ENCODE results near the gene ANO2.
"Not testable (repeated sequence)": the region's sequence is repeated elsewhere in the genome, so short reads cannot be mapped to it uniquely, and the experiment has no call there.

Gene ANO2

DNA sequence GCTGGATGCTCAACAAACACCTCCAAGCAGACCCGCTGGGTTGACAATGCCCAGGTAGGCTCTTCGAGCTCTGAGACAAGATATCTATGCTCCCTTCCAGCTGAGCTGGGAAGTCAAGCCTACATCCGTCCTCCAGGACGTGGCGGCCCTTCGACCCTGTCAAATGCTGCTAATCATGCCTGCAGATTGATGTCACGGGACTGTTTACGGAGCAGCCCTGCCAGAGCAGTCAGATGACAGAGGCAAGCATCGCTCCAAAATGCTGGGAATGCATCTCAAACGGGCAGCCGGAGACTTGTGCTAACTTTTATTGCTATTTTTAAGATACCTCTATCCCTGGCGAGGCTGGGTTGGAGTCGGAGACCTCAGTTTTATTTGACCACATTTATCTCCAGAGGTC, 373.9 kb downstream of the ANO2 start:
- H3K27ac ChIP-seq = no peak overlapping the region
- DNase-seq (ENCODE audit: low read depth, low spot score) = no peak

DNA sequence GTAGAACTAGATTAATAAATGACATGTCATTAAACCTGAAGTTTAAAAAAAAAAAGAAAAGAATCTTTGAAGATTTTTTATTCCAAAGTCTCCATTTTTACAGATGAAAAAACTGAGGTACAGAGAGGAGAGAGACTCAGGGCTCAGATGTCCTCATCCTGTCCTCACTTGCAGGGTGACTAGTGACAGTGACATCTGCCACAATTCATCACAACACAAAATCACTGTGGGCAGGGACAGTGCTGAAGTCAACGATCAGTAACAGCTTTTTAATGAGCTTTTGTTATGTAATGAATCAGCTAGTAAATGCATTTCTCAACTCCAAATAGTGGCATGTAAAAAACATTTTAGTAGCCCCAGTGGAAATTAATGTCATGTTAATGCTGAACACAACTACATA, 374.6 kb downstream of the ANO2 start:
- H3K27ac ChIP-seq = no peak overlapping the region
- DNase-seq (ENCODE audit: low read depth, low spot score) = no peak

DNA sequence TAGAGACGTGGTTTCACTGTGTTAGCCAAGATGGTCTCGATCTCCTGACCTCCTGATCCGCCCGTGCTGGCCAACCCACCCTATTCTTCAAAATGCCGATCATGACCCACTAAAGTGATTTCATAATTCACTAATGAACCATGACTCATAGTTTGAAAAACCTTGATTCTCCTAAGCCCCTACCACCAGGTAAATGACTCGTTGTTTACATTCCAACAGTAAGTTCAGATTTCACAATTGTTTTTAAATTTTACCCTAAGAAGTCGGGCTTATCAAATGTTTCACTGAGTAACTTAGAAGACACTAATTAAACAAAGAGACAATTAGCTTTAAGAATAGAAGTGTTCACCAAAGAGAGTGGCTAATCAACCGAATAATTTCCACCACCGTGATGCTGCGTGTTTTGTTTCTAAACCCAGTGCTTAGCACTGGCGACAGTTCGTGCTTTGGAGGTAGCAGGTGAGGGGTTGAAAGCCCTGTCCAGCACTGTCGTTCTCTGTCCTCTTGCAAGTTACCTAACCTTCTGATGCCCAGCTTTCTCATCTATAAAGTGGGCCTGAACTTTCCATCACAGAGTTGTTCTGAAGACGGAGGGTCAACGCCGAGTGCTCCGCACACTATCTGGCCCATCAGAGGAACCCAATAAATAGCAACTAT, 376.6 kb downstream of the ANO2 start:
- no peak overlapping the region for H3K27ac ChIP-seq
- DNase-seq (ENCODE audit: low read depth, low spot score) = peak; percentile 6

DNA sequence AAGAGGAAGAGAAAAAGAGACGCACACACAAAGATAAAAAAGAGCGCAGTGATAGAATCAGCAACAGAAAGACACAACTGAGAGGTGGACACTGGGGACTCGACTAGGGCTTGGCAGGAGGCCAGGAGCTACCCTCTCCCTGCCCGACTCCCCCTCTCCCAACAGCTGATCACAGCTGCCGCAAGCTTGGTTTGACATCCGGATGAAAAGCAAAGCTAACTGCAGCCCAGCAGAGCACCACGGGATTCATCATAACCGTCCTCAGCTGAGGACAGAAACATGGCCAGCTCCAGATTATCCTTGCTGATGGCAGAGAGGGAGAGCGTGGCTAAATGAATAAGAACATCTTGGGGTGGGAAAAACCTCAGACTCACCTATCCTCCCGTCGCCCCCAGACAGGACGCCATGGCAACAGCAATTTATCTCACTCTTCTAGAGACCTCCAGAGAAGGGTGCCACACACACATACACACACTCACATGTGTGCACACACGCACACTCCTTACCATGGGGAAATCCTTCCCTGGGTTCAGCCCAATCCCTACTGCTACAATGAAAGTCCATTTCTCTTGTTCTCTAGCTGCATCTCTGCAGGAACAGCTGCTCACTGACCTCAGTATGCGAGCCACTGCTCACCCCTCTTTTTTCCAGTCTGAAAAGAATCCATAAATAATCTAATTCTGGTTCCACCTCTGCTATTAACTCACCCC, 377.9 kb downstream of the ANO2 start:
- no peak overlapping the region for H3K27ac ChIP-seq
- DNase-seq (ENCODE audit: low read depth, low spot score) = no peak

DNA sequence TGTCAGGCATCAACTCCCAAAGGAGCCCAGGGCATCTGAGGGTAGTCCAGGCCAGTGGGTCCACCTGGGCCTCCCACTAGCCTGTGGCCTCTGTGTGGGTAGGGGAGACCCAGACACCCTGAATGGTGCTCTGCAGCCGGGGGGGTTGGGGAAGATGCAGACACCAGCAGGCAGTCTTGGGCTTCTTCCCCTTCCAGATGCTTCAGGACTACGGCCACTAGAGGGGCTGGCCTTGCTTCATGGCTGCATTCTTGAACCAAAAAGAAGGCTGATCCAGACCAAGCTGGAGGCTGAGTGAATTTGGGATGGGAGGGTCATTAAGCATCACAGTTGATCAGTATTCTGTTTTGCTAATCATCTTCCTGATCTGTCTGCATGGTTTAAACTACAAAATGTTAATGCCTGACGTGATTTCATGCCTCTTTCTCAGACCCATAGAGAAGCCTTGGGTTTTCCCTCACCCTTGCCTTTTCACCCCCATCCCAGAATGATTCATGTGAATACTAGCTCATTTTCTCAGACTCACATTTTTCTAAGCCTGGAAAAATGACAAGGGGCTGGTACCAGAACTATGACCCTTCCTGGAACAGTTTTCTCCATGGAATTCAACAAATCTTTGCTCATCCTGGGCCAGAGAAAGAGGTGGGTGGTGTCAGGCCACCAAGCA, 379.0 kb downstream of the ANO2 start:
- no peak overlapping the region for H3K27ac ChIP-seq
- no peak for DNase-seq (ENCODE audit: low read depth, low spot score)

DNA sequence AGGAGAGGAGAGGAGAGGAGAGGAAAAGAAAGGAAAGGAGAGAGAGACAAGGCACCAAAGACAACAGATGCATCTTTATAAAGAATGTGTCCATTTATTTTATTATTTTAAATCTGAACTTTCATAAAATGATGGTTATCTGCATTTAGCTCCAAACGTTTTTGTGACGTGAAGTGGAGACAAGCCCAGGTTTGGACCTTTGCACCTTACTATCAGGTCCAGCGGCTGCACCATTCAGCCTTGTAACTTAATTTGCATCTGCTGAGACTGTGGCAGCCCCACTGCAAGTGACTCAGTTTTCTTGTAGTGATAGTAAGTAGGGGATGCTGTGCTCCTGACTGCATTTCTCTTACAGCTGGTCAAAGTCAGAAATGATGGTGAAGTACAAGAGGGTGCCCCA, 382.5 kb downstream of the ANO2 start:
- no peak for DNase-seq (ENCODE audit: low read depth, low spot score)
- no peak overlapping the region for H3K27ac ChIP-seq

DNA sequence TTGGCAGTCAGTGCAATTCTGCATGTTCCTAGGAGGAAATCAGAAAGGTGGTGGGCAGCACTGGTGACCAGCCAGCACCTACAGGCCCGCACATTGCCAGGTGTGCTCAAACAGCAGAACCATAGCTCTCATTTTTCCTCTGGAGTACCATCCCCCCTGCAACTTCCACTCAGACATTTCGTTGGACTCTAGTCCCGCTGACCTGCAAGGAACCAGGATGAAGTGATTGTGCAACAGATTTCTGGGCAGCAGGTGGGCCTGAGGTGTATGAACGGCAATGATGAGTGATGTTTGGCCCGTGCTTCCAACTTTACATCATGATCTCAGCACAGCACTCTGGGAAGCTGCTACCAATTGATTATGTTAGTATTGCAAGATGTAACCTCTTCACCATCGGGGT, 383.2 kb downstream of the ANO2 start:
- no peak overlapping the region for H3K27ac ChIP-seq
- no peak for DNase-seq (ENCODE audit: low read depth, low spot score)

DNA sequence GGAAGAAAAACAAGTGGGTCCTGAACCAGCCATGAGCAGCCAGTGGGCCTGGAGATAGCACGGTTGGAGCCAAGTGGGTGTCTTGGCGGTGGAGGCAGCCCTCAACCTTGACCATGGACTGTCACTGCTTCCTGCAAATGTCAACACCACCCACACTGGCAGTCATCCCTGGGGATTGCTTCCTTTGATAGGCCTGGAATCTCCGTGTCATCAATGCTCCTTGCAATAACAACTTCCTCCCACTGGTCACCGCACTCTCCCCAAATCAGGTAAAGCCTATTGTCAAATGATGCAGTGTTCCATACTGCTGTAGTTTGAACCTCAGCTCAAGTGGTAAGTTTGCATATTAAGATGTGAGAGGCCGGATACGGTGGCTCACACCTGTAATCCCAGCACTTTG, 384.0 kb downstream of the ANO2 start:
- no peak for DNase-seq (ENCODE audit: low read depth, low spot score)
- H3K27ac ChIP-seq = no peak overlapping the region

DNA sequence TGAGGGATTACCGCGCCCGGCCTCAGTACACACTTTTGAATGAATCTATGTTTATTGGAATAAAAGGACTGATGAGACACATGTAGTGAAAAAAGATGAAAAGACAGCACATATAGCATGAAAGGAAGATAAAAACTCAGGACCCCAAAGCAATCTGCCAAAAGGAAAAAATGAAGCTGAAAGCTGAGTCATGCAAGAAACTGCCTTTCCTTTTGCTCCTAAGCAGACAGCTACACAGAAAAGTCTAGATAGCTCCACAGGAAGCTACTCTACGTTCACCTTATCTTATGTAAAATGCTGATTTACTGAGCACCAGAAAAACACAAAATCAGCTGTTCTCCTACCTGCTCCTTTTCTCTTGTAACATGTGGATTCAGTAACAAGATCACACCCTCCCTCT, 384.8 kb downstream of the ANO2 start:
- DNase-seq (ENCODE audit: low read depth, low spot score) = no peak
- H3K27ac ChIP-seq = no peak overlapping the region

DNA sequence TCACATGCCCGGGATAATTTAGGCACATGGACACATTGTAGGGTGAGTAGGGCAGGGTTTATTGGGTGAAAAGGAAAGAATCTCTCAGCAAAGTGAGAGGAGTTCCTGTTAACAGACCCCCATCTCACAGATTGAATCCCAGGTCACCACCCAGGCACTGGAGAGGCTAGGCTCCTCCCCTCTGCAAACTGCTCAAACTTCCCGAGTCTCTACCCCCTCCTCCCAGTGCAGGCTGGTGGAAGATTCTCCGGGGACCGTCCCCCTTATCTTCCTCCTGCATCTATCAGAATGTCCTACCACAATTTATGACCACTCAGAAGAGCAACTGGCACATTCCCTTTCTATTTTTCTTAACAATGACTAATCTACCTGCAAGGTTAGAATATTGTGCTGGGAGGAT, 387.2 kb downstream of the ANO2 start:
- H3K27ac ChIP-seq = no peak overlapping the region
- no peak for DNase-seq (ENCODE audit: low read depth, low spot score)

DNA sequence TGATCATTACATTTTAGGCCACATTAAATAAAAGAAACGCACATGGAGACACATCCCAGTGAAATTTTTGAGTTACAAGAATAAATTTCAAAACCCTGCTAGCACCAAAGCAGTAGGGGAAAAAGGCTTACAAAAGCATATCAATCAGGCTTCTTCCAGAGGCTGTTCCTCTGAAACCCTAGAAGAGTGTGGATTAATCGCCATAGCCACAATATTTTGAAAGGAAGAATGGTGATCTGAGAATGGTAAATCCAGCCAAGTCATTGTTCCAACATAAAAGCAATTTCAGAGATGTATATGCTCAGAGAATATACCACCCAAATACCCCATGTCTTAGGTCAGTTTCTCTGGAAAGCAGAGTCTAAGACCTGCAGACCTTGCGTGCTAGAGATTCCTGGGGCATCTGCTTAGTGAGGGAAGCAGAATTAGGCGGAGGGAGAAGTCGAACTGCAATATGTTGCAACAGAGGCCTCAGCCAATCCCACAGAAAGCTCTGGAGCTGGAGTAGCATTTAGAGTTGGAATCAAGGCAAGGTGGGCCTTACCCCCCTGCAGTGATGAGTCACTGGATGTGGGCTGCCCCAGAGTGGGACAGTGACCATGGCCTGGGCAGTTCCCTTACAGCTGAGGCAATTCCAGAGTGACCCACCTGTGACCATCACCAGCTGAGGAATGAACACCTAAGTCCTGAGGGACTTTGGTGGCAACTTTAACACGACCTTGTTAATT, 387.9 kb downstream of the ANO2 start:
- no peak overlapping the region for H3K27ac ChIP-seq
- no peak for DNase-seq (ENCODE audit: low read depth, low spot score)

DNA sequence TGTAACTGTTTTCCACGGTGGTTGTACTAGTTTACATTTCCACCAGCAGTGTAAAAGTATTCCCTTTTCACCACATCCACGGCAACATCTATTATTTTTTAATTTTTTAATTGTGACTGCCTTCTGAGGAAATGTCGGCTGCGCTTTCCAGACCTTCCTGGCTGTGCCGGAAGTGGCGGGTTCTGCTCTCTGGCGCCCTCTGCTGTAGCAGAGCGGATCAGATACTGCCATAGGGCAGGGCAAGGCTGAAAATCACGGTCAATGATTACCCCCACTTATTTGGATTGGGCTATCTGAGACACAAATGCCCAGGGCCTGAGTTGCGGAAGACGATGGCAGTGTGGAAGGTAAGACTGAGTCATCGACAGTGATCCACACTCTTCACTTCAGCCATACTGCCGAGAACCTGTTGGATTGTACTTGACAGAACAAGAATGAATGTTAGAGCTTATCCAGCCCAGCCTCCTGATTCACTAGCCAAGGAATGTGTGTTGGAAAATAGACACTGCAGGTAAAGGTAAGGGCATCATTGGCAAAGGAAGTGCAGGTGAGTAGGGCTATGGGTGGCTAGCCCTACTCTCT, 388.9 kb downstream of the ANO2 start:
- no peak overlapping the region for H3K27ac ChIP-seq
- no peak for DNase-seq (ENCODE audit: low read depth, low spot score)

DNA sequence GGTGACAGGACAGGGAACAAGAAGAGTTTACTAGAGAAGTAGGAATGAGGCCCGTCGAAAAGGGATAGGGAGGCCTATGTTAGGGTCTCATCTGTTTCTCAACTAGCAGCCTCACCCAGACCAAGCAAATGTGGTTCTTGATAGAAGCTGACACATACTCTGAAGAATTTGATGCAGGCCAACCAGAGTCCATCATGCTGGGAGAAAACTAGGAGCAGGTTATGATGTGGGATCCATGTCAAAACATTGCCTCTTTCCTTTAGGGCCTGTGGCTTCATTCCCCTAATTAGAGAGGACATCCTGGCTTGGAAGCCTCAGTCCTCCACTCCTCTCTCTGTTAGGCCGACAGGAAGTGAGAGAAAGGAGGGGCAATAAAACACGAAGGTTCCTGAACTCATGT, 390.3 kb downstream of the ANO2 start:
- no peak overlapping the region for H3K27ac ChIP-seq
- no peak for DNase-seq (ENCODE audit: low read depth, low spot score)

DNA sequence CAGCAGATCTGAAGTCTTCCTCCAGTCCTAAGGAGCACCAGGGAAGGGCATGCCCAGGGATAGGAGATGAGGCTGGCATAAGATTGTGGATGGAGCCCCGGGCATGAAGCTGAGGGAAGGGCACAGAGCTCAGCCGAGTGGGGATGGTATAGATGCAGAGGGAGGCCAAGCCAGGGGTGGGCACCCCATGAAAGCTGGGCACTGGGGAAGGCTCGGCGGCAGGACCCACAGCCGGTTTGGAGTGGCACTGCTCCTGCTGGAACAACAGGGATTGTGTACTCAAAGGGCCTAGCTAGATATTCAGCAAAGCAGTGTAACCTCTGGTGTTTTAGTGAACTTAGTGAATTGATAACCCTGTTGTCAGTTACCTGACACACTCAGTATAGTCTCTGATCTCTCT, 396.0 kb downstream of the ANO2 start:
- DNase-seq (ENCODE audit: low read depth, low spot score) = no peak
- no peak overlapping the region for H3K27ac ChIP-seq

DNA sequence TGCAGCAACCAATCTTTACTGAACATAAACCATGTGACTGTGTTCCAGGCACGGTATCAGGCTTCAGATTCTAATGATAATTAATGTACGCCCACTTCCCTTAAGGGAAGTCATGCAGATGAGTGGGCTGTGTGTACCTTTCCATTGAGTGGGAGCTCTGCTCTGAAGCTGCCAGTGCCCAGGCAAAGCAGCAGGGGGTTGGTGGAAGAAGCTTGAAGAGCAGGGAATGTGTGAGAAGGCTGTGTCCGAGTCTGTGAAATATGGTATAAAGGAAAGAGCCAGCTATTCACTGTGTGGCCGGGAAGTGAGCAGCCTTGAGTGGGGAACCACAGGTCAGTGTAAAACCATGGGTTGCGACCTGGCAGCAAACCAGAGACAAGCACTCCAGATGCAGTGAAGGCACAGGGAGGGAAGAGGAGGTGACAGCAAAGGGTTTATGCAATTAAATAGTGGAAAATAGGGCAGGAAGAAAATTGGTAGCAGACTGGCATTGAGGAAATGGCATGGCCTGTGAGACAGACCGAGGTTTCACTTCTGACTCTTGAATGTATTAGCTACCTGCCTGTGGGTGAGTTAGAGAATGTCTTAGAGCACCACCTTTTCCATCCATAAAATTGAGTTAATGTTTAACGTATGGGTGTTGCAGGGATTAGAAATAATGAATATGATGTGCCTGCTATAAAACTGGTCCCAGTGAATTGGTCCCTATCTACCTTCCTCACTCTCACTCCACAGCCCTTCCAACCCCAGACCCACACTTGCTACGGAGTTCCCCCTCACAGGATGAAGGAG, 396.7 kb downstream of the ANO2 start:
- DNase-seq (ENCODE audit: low read depth, low spot score) = no peak
- H3K27ac ChIP-seq = no peak overlapping the region

DNA sequence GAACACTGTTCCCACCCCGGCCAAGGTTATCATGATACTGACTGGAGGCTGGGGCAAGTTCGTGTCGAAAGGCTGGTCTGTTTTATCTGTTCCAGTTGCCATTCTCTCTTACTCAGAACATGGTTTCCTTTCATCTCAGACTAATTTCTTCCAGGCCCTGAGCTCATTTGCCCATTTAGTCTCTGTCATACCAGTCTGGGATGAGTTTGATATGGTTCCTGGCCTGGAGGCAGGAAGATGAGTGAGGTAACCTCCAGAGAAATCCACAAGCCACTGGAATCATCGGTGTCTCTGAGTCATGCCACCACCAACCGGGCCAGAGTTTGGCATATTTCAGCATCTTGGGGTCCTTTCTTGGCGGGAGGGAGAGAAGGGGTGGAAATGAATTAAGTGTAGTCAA, 398.4 kb downstream of the ANO2 start:
- H3K27ac ChIP-seq = no peak overlapping the region
- no peak for DNase-seq (ENCODE audit: low read depth, low spot score)

DNA sequence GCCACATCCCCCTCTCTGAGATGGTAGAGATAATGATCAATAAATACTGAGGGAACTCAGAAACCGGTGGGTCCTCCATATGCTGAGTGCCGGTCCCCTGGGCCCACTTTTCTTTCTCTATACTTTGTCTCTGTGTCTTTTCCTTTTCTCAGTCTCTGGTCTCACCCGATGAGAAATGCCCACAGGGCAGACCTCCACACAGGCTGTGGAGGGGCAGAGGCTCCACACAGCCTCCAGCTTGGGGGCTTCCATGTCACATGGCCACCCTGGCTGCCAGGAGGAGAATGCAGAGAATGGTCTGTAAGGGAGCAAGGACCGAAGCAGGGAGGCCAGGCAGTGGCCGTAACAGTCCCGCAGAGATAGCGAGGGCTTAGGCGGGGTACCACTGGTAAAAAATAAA, 407.3 kb downstream of the ANO2 start:
- DNase-seq (ENCODE audit: low read depth, low spot score) = no peak
- no peak overlapping the region for H3K27ac ChIP-seq

DNA sequence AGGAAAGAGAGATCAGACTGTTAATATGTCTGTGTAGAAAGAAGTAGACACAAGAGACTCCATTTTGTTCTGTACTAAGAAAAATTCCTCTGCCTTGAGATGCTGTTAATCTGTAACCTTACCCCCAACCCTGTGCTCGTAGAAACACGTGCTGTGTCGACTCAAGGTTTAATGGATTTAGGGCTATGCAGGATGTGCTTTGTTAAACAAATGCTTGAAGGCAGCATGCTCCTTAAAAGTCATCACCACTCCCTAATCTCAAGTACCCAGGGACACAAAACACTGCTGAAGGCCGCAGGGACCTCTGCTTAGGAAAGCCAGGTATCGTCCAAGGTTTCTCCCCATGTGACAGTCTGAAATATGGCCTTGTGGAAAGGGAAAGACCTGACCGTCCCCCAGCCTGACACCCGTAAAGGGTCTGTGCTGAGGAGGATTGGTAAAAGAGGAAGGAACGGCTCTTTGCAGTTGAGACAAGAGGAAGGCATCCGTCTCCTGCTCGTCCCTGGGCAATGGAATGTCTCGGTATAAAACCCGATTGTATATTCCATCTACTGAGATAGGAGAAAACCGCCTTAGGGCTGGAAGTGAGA, 407.9 kb downstream of the ANO2 start:
- not testable (repeated sequence) for DNase-seq (ENCODE audit: low read depth, low spot score); H3K27ac ChIP-seq

DNA sequence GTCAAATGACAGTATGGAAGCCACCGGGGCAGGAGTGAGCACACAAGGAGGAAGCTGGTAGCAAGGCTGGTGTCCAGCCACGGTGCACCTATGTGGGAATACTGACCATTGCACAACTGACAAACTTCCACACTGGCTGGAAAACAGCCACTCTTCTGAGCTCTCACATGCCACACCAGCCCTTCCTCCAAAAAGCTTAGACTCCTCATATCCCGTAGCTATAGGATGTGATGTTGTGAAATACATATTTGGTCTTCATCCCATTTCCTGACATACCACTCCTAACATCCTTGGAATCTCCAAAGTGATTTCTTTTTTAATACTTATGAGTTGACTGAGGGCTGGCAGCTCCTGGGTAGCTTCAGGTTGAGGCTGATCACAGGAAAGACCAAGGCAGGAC, 409.5 kb downstream of the ANO2 start:
- H3K27ac ChIP-seq = no peak overlapping the region
- DNase-seq (ENCODE audit: low read depth, low spot score) = no peak

Data from epithelial cell of prostate (primary cell).